ENCODE measurements around the gene SLC9A2. TPM values are rescaled to one million over a fixed set of nuclear protein-coding genes. Genes with fewer than 3 reads are reported as not detected.

The SLC9A2 gene
- total RNA-seq, 1 donor from 2014 or later = 0.08 TPM

DNA sequence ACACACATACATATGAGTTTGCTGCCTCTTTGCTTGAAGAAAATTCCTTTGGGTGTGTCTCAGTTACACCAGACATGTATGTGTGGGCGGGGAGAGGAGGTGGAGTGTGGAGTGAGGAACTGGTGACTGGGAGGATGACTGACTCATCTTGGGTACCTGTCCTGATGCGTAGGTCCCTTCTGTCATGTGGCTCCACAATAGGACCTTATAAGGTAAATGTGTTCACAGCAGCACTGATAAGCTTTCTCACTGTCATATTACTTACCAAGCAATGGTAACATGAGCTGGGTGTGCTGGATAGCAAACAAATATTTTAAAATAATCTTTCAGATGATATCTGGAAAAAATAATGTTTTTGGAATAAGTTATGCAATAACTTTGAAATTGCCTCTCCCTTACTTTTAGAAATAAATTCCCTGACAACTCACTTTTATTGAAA is 45.1 kb downstream of the SLC9A2 start:
- DNase-seq (ENCODE audit: low spot score) = no peak
- intact Hi-C loops (cut with DNase I) = no loop called here

DNA sequence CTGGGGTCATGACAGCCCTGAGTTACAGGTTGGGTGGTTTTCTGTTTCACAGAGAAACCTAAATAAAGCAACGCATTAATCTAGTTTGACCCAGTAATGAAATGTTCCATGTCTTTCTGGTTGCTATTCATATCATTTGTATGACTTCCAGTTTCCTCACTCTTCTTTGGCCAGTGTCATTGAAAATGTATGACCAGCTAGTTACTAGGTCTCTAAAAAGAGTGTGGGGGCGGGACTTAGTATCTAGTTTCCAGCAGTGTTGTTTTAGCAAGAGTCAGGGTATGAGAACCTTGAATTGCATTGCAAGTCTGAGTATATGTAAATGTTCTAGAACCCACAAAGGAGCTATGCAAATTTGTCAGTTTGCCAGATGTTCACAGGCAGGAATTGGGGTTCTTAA is 47.7 kb downstream of the SLC9A2 start:
- intact Hi-C loops (cut with DNase I) = no loop called here
- no peak for DNase-seq (ENCODE audit: low spot score)

DNA sequence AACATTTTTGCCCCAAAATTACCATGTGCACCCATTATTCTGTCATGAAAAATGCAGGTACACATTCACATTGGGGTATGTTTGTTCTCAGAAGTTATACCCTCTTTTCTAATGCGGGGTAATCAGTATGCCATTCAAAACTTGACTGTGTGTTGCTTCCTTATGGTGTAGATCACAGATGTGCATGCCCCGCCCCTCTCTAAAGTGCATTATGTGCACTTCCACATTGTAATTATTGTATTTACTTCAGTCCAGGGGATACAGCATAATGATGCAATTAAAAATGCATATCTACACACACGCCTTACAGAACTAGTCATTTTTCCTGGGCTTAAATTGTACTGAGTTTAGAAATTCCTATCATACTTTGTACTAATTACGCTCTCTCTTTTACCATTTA is 48.8 kb downstream of the SLC9A2 start:
- DNase-seq (ENCODE audit: low spot score) = no peak
- intact Hi-C loops (cut with DNase I) = no loop called here

DNA sequence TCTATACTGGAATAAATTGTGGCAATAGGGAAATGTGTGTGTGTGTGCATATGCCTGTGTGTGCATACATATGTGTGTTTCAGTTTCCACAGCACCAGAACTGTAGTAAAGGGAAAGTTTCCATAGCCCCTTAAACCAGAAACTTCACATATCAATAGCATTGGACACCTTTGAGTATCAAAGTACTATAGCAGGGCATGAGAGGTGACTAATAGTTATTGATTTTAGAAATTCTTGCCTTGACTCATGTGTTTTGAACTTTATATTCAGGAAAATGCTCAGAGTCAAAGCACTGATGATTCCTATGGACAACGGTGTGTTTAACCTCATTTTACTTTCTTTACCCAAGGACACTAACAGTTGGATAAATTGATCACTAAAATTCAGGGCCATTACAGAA is 50.0 kb downstream of the SLC9A2 start:
- intact Hi-C loops (cut with DNase I) = no loop called here
- no peak for DNase-seq (ENCODE audit: low spot score)

DNA sequence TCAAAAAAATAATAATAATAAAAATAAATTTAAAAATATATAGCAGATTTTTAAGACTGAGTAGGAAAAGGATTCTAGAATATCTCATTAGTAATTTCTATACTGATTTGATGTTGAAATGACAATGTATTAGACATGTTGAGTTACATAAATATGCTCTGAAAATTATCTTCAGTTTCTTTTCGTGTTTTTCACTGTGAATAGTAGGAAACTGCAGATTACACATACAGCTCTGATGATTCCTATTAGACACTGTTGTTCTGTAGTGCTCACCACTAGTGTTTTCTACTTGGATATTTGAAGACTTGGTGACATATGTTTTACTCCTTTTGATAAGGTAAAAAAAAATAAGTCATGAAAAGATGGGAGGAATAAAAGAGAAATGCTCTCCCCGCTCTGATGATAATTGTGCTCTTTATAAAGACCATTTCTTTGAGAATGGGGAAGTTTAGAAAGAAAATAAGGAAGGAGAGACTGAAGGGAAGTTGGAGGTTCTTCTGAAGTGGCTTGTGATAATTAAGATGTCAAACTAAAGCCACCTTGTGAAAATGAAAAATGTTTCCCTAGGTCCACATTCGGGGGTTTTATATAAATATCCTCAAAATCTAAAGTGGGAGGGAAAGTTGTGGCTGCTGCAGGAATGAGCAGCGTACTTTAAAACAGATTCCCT is 52.9 kb downstream of the SLC9A2 start:
- intact Hi-C loops (cut with DNase I) = no loop called here
- no peak for DNase-seq (ENCODE audit: low spot score)

DNA sequence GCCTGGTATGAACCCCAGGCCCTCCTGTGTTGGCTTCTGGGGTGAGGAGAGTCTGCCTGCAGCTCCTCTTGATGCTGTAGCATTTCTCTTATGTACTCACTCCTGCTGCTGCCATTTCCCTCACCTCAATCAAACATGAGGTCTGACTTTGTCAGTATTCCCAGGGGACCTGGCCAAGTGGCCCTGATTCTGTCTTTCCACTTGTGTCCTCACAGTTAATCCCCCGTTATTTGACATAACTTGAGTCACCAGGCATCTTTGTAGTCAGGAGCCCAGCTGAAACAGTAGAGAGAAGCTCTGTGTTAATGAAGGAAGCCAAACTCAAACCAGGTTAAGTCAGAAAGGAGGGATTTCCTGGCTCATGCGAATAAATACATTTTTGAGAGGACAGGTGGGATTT is 55.0 kb downstream of the SLC9A2 start:
- DNase-seq (ENCODE audit: low spot score) = no peak
- intact Hi-C loops (cut with DNase I) = no loop called here

DNA sequence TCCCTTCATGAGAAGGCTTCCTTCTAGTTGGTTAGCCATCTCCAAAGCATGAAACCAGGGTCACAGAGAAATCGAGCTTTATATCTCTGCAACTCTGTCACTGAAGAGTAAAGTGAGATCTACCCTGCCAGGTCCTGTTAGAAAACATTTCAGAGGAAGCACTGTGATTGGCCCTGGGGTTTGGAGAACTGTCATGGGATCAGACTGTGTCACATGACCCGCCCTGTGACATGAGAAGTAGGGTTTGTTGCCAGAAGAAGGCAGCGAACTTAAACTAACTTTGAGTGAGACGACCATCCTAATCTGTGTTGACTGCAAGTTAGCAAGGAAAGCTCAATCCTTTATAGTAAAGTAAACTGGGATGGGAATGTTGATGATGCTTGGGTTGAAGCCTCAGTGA is 55.5 kb downstream of the SLC9A2 start:
- intact Hi-C loops (cut with DNase I) = no loop called here
- DNase-seq (ENCODE audit: low spot score) = no peak

DNA sequence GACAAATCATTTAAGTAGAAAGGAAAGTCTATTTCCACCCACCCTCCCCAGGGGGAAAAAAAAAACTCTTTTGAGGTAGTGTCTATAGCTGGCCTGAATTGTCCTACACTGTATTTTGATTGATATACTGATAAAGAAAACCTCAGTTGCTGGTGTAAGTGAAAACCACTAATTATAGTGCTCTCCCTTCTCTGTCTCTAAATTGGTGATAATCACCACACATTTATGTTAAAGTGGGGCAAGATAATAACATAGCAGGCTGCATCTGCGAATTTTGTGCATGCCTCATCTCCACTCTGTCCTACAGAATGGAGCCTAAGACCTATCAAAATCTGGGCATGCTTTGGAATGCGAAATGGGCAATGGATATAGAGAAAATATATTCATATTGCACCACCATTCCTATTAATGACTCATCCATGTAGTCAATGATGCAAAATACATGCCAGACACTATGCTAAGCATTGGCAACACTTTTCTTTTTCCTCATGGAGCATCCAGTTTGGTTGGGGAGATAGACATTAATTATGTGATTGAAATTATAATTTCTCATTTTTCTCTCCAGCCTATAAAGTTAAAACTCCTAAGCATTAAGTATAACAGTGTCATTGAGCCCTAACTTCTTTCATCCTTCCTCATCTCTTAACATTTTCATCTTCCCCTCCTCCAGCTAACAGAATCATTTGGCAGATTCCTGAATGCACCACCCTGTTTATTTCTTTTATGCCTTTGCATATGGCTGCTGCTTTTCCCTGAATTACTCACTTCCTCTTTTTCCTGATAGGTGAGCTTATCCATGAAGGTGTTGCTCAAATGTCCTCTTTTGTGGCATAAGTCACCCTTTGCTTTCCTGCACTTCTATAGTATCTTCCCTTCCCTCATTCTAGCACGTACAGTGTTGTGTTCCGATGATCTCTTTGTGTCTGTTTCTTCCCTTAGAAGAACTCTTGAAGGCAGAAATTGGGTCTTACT is 58.2 kb downstream of the SLC9A2 start:
- intact Hi-C loops (cut with DNase I) = no loop called here
- no peak for DNase-seq (ENCODE audit: low spot score)

DNA sequence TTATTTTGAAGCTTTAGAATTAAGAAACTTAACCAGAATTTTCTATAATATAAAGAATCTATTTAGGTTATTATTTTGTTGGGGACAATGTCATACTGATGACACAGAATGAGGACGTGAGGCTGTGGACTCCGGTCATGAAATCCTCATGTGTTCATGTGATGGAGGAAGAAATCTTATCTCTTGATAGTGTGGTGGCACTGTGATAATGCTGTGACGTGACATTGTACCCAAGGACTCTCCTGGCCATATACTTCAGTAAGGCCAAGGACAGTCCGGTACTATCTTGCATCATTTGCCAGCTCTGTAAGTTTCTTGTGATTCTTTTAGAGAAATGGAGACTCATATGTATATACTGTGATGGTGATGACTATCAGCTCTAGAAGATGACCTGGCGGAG is 59.1 kb downstream of the SLC9A2 start:
- intact Hi-C loops (cut with DNase I) = no loop called here

DNA sequence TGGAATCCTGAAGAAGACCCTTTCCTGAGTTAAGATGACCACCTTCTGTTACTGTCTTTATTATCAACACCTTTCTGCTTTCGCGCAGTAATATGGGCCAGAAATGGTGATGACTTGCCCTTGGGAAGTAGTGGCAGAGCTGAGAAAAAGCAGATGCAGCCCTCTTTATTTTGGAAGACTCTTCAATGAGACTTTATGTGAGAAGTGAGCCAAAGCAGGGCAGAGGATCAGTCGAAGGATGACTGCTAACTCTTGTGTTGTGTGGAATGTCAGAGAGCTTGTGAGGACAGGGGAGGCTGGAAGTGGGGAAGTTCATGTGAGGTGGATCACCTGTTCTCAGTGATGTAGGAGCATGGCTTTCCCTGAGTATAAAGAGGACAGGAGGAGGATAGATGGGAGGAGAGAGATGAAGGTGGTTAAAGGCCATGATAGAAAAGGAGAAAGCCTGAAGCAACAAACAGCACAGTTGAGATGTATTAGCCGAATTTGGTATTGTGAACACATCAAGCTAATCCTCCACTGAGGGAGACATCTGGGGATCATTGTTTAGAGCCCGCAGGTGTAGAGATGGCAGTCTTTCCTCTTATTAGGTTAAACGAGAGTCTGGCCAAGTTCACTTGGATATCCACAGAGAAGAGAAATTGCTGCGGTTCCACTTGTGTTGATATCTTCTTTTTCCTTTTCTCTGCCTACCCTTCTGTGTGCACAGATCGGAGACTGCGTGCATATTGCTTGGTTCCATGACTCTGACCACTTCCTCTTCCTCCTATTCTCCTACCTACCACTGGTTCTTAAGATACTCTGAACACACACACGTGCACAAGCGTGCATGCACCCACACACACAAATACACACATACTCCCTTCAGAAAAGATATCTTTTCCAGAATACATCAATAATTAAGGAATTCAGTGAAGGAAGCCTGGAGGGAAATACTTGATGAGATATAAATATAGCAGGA is 67.4 kb downstream of the SLC9A2 start:
- intact Hi-C loops (cut with DNase I) = no loop called here

More for the DNA sequence above, 59.1 kb downstream of the SLC9A2 start:
- no peak for DNase-seq (ENCODE audit: low spot score)

DNA sequence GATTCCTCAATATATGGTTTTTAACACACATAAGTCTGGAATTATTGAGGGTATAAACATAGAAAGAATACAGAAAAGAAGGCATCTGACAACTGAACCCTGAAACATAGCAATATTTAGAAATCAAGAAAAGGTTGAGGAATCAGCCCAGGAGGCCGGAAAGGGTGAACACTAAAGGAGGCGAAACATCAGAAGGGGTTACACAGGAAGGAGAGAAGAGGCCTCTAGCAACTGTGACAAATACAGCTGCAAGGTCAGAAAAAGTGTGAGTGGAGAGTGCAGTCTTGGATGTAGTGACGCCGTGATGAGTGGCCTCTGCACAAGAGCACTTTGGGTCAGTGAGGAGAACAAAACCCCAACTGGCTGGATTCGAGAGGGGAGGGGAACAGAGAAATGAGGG is 70.7 kb downstream of the SLC9A2 start:
- intact Hi-C loops (cut with DNase I) = no loop called here
- no peak for DNase-seq (ENCODE audit: low spot score)

More for the DNA sequence above, 67.4 kb downstream of the SLC9A2 start:
- DNase-seq (ENCODE audit: low spot score) = no peak

DNA sequence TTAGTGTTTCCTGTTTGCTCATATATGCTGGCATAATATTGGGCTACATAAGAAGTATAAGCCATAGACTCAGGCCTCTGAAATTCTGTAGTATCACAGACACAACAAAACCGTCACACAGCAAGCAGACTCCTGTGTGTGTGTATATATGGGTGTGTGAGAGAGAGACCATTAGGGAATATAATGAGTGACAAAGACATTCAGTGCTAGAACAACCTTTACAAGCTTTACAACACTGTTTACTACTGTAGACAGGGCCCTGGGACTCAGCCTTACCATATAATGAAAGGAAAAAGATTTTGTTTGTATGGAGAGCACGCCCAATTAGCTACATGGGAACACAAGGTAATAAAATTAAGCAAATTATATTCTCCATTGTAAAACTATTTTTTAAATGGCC is 77.1 kb downstream of the SLC9A2 start:
- intact Hi-C loops (cut with DNase I) = no loop called here
- DNase-seq (ENCODE audit: low spot score) = no peak

DNA sequence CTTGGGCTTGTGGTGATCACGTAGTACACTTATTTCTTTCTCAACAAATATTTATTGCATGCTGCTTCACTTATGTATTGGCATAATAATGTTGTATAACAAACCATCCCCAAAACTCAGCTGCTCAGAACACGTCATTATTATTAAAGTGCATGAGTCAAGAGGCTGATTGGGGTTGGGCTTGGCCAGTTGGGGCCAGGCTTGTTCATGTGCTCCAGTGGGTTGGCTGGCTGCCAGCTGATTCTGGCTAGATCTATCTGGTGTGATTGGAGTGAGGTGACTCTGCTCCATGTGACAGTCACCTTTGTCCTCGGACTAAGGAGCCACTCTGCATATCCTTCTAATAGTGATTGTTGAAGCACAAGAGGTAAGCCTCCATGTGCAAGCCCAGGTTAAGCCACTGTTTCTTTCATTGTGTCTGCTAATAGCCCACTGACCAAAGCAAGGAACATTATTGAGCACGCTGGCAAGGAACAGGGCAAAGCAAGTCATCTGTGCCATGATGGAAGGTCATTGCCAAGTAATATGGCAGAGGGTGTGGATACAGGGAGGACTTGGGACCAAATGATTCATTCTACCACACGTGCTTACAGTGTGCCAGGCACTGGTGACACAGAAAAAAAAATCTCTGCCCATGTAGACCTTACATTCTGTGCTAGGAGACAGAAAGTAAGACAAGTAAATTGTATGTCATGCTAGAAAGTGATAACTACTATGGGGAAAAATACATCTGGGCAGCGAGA is 79.2 kb downstream of the SLC9A2 start:
- DNase-seq (ENCODE audit: low spot score) = no peak

DNA sequence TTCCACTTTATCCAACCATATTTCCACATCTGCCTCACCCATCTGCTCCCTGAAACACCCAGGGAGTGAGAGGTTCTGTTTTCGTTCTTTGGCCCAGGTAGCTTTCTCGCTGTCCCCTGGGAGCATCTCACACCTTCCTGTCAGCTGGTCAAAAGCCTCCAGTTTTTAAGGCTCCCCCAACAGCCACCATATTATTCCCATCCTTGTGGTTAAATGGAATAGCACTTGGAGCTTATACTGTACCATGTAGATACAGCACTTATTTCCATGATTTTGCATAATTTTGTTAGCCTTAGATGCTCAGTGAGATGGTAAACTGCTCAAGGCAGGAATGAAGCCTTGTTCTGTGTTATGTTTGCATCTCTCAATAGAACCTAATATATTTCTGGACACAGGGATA is 84.0 kb downstream of the SLC9A2 start:
- DNase-seq (ENCODE audit: low spot score) = no peak
- intact Hi-C loops (cut with DNase I) = loop anchor here (5.0 kb wide), 2 partner anchors 181 to 231 kb away; partner anchors contain the start of gene SLC9A4

More for the DNA sequence above, 79.2 kb downstream of the SLC9A2 start:
- intact Hi-C loops (cut with DNase I) = no loop called here

DNA sequence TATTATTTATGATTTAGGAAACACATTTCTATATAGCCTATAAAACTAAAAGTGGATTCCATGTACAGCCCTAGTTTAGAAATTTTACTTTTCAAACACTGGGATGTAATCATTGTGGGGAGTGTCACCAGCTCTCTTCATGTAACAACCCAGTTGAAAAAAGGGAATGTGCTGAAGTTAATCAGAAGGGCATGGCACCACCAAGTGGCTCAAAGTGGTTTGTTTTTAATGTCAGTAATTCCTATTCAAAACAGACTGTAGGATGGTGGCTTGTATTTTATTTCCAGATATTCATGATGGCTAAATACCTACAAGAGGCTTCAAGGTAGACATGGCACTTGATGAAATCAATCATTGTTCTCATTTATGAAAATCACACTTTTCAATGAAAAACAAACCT is 84.4 kb downstream of the SLC9A2 start:
- intact Hi-C loops (cut with DNase I) = loop anchor here (5.0 kb wide), 2 partner anchors 181 to 231 kb away; partner anchors contain the start of gene SLC9A4
- no peak for DNase-seq (ENCODE audit: low spot score)

DNA sequence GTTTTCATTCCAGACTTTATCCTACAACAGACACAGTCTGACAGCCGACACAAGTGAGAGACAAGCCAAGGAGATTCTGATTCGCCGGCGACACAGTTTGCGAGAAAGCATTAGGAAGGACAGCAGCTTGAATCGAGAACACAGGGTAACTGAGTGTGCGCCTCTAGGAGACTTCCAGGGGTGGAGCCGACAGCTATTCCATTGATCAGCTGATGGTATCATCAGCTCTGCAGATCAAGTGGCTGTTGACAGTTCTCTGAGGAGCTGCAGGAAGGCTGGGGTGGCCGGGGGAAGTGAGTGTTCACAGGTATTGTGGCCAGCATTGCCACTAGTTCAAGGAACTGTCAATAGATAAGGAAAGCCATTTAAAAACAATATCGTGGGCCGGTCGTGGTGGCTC is 85.2 kb downstream of the SLC9A2 start:
- intact Hi-C loops (cut with DNase I) = loop anchor here (5.0 kb wide), 2 partner anchors 182 to 232 kb away; partner anchors contain the start of gene SLC9A4
- no peak for DNase-seq (ENCODE audit: low spot score)

DNA sequence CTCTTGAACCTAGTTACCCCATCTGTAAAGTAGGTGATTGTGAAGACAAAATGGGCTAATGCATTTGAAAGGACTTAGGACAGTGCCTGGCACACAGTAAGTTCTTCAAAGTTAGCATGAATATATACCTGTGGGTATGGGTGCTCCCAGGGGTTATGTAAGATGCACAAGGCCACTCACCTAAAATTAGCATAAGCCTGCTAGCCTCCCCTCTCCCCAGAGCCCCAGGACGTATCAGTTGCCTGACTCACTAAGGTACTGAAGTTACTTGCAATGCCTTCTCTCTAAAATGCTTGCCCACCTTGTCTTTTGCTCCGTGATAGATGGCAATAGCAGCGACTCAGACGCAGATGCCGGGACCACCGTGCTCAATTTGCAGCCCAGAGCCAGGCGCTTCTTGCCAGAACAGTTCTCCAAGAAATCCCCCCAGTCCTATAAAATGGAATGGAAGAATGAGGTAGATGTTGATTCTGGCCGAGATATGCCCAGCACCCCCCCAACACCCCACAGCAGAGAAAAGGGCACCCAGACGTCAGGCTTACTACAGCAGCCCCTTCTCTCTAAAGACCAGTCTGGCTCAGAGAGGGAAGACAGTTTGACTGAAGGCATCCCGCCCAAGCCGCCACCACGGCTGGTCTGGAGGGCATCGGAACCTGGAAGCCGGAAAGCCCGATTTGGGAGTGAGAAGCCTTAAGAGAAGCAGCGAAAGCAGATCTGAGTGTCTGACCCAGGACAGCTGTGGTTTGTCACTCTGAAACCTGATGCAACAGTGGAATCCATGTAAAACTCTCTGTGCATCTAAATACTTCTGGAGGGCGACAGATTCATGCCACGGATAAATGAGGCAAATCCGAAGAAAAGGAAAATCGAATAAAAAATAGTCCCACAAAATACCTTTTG is 88.7 kb downstream of the SLC9A2 start:
- intact Hi-C loops (cut with DNase I) = no loop called here

More for the DNA sequence above, 88.7 kb downstream of the SLC9A2 start:
- no peak for DNase-seq (ENCODE audit: low spot score)

Data from cardiac septum (tissue), 1 donor.